MG63 (cell line): ENCODE measurements around the gene IGFBPL1. TPM values are rescaled to one million over a fixed set of nuclear protein-coding genes. Genes with fewer than 3 reads are reported as not detected.
"Not testable (repeated sequence)": the region's sequence is repeated elsewhere in the genome, so short reads cannot be mapped to it uniquely, and the experiment has no call there.

Experiments
- DNase-seq: peaks from one replicate; pipeline ENCODE4 v3.0.0-alpha.2; 2020
- H3K27me3 ChIP-seq: fragments of 250-450 bp; sonication (Bioruptor Pico); 2 replicates; pipeline ENCODE4 v1.5.1; 2020; ENCODE audit warnings: mild to moderate bottlenecking, moderate library complexity
- H3K36me3 ChIP-seq: fragments of 250-450 bp; sonication (Bioruptor Pico); 2 replicates; pipeline ENCODE4 v1.5.1; 2020; ENCODE audit warnings: mild to moderate bottlenecking, moderate library complexity
- H3K4me3 ChIP-seq: fragments of 250-450 bp; sonication (Bioruptor Pico); 2 replicates; pipeline ENCODE4 v1.5.1; 2020; ENCODE audit warnings: mild to moderate bottlenecking, moderate library complexity
- H3K9me3 ChIP-seq: fragments of 250-450 bp; sonication (Bioruptor Pico); 2 replicates; pipeline ENCODE4 v1.5.1; 2020; ENCODE audit warnings: mild to moderate bottlenecking, moderate library complexity
- total RNA-seq: library from RNA; depleted of rRNA; stranded (reverse); fragments of >200 nt; shearing (Covaris generic); gene quantifications from 2 replicates; pipeline ENCODE4 v1.2.3, GENCODE V29; 2014; ENCODE audit warnings: low replicate concordance

The IGFBPL1 gene
- total RNA-seq, 1 experiment from 2014 or later: 0.95 TPM

DNA sequence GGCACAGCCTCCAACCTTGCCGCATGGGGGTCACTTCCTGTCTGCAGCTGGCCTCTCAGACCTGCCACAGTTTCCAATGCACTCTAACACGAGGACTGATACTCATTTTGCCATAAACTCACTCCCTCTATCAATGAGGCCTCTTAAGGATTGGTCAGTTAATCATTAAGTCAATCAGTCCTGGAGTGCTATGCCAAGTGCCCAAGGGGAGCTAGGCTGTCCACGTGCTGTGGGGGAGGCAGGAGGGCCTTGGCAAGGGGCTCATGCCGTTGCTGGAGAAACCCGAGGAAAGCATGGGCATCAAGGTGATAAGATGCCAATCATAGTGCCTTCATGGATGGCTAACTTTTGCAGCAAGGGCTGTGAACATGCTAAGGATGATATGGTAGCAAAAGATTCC is 33.4 kb downstream of the IGFBPL1 start:
- Histone ChIP-seq H3K4me3 (no peak overlapping the region), H3K27me3 (no peaks in the 10 kb centered on the region), H3K9me3 (no peaks in the 10 kb centered on the region), H3K36me3 (peaks cover 16% of the 10 kb centered on the region)
- DNase-seq: no peak

DNA sequence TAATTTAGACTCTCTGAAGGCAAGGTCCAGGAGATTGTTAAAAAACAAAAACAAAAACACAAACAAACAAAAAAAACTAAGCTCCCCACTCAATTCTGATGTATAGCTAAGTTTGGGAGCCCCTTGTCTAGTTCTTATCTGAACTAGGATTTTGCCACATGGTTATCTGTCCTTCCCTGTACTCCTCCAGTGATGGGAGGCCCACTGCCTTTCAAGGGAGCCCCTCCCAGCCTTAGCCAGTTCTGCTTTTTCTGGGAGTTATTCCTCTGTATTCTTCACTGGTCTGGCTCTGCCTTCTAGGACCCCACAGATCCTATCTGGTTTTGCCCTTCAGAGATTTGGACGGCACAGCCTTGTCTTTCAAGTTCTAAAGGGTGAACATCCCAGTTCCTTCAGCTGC is 33.8 kb downstream of the IGFBPL1 start:
- Histone ChIP-seq H3K4me3 (no peak overlapping the region), H3K27me3 (no peaks in the 10 kb centered on the region), H3K9me3 (no peaks in the 10 kb centered on the region), H3K36me3 (peaks cover 12% of the 10 kb centered on the region)
- no peak for DNase-seq

DNA sequence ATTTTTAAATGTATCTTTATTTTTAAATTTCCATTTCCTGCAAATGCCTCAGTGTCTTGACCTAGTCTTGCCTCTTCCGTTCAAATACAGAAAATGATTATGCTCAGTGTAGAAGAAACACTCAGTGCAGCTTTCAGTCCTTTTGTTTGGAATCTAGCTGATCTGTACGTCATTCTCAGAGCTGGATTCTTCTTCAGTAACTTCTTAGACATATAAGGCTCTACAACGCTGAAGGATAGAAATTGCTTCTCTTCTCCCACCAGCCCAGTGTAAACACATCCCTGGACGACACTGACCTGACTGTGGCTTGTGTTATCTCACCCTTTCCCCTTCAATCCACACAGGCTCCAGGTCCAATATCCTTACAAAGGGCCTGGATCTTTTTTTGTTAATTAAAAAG is 34.9 kb downstream of the IGFBPL1 start:
- no peaks in the 10 kb centered on the region for H3K9me3 ChIP-seq
- no peak for DNase-seq
- H3K36me3 ChIP-seq: peaks cover 4% of the 10 kb centered on the region
- H3K27me3 ChIP-seq: no peaks in the 10 kb centered on the region
- no peak overlapping the region for H3K4me3 ChIP-seq

DNA sequence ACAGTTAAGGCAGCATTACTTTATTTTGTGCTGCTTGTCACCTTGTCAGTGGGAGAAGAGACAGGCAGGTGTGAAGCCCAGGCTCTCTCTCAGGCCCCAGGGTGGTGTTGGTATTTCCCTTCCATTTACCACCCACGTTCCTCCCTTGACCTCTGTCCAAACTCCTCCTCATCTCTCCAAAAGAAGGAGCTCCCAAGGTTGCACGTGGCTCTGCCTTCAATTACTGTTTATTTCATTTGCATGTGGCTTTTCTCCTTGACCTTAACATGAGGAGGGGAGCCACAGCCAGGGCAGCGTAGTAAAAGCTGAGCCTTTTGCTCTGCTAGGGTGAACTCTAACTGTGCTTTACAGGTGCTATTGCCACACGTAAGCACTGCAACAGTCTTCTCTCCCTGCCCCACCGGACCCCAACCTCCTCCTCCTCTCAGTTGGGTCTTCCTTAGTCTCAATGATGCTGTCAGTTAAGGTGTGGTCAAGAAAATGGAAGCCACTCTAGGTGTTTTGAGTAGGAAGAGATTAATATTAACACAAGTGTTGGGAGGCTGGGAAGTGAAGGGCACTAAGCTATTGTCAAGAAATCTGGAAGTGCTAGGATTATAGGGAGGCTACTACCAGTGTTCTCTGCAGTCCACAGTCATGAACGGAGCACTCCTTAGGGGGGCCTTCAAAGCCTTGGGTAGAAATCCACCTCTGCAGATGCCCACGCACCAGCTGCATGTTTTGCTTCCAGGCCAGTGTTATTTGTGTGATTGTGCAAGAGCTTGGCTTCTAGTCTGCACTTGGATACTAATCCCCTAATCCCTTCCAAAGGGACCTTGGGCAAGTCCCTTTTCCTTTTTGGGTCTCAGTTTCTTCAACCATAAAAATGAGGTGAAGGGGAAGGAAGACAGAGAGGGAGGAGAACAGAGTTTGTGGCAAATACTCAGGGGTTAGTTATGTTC is 35.7 kb downstream of the IGFBPL1 start:
- DNase-seq: peak; percentile 16
- no peak overlapping the region for H3K4me3 ChIP-seq
- no peaks in the 10 kb centered on the region for H3K9me3 ChIP-seq
- no peaks in the 10 kb centered on the region for H3K27me3 ChIP-seq
- H3K36me3 ChIP-seq: no peaks in the 10 kb centered on the region

DNA sequence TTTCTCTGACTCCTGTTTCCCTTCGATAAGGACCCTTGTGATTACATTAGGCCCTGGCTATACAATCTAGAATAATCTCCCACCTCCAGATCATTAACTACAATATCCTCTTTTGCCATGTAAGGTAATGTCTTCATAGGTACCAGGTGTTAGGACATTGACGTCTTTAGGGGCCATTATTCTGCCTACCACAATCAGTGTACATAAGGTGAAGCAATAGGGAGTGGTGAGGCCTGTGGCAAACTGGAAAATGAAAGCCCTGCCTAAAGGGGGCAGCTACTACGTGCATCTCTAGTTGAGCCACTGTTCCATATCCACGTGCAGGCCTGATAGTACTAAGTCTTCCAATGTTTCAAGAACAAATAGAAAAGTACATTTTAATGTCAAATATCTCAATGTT is 36.5 kb downstream of the IGFBPL1 start:
- Histone ChIP-seq H3K27me3 (no peaks in the 10 kb centered on the region), H3K36me3 (no peaks in the 10 kb centered on the region), H3K4me3 (no peak overlapping the region), H3K9me3 (no peaks in the 10 kb centered on the region)
- no peak for DNase-seq

DNA sequence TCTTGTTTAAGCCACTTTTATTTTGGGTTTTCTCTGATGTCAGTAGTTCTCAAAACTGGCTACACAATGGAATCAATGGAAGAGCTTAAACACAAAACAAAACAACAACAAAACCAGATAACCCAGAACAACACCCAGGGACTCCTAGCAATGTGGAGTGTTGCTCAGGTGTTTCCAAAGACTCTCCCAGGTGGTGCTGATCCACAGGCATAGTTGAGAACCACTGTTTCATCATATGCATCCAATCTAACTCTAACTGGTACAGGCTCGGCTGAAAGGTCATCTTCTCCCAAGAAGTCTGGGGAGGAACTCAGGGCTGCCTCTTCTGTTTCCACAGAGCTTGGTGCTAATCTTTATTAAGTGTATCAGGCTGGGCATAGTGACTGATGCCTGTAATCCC is 37.2 kb downstream of the IGFBPL1 start:
- no peaks in the 10 kb centered on the region for H3K27me3 ChIP-seq
- DNase-seq: no peak
- no peak overlapping the region for H3K4me3 ChIP-seq
- no peaks in the 10 kb centered on the region for H3K36me3 ChIP-seq
- H3K9me3 ChIP-seq: no peaks in the 10 kb centered on the region

DNA sequence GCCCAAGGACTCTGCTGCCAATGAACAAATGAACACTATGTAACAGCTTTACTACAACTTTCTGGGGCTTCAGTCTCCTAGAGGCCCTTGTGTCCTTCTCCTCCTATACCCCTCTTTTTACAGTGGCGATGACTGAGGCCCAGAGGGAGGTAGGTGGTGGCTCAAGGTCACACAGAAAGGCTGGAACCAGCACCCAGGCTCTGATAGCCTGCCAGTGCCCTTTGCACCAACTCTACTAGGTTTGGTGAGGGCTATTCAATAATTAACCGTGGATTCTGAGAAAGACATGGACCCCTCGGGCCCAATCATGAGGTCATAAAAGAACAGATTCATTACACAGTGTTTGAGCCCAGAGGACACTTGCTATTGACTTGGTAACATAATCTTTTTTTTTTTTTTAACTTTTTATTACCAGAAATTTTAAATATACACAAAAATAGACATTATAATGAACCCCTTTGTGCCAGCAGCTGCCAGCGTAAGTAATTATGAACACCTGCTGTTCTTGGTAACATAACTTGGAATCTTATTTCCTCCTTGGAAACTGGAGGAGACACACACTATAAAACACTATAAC is 37.8 kb downstream of the IGFBPL1 start:
- Histone ChIP-seq H3K9me3 (no peaks in the 10 kb centered on the region), H3K36me3 (no peaks in the 10 kb centered on the region), H3K4me3 (no peak overlapping the region), H3K27me3 (no peaks in the 10 kb centered on the region)
- DNase-seq: no peak

DNA sequence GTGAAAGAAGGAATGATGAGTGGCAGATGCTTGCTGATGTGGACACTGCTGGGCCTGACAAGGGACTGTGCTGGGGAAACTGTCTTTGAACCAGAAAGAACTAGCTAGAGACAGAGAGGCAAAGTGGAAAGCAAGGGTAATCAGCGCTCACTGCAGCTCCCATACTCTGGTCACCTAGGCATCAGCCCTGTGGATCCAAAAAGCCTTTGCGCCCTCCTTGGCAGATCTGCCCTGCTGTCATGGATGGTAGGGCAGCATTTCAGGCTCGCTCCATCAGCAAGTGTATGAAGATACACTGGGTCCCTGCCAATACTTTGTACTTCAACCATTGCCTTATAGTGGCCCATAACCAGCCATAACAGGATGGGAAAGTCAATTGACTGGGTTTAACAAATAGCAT is 38.4 kb downstream of the IGFBPL1 start:
- no peak for DNase-seq
- no peak overlapping the region for H3K4me3 ChIP-seq
- no peaks in the 10 kb centered on the region for H3K36me3 ChIP-seq
- H3K27me3 ChIP-seq: no peaks in the 10 kb centered on the region
- H3K9me3 ChIP-seq: no peaks in the 10 kb centered on the region

DNA sequence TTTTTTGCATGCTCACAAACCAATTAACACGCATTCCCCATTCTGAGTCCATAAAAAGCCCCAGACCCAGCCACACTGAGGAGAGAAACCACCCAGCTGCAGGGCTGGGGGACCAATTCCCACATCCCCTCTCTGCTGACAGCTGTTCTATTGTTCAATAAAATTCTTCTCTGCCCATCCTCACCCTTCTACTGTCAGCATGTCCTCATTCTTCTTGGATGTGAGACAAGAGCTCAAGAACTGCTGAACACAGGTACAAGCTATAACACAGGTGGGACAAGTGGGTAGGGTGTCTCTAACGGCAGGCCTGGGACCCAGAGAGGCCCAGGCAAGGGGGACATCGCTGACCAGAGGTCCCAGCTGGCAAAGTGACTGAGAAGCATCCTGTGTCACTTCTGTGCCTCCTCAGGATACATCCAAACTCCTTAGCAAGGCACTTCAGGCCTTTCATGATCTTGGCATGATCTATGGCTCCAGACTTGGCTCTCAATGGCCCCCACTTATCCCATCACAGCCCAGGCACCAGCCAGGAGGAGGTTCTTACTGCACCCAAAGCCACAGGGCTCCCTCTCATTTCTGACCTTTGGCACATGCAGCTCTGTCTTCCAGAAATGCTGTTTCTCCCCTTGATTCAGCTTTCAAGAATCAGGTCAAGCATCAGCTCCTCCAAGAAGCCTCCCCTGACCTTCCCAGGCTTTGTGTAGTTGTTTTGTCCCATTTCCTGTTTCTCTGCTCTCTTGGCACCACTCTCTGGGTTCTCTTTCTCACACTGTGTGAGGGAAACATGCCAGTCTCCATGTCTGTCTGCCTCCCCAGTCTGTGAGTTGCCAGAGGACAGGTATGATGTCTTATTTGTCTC is 39.0 kb downstream of the IGFBPL1 start:
- no peaks in the 10 kb centered on the region for H3K9me3 ChIP-seq
- no peaks in the 10 kb centered on the region for H3K27me3 ChIP-seq
- DNase-seq: no peak
- H3K4me3 ChIP-seq: no peak overlapping the region
- H3K36me3 ChIP-seq: no peaks in the 10 kb centered on the region

DNA sequence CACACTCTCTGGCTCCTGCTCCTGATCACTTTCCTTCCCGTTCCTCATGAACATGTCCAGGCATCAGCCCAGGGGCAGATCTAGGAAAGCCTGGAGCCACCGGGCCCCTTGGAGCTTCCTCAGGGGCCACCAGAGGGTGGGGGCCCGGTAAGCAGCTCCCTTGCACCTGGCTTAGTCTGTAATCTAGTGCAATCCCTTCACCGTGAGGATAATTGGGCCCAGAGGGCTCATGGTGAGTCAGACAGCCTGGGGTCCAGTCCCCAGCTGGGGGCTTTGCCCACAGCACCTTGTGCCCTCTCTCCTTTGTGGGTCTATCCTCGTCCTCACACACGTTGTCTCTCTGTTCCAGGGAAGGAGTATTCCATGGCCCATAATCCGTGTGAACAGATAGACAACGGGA is 42.1 kb downstream of the IGFBPL1 start:
- H3K4me3 ChIP-seq: no peak overlapping the region
- H3K9me3 ChIP-seq: no peaks in the 10 kb centered on the region
- H3K27me3 ChIP-seq: no peaks in the 10 kb centered on the region
- no peaks in the 10 kb centered on the region for H3K36me3 ChIP-seq
- no peak for DNase-seq

DNA sequence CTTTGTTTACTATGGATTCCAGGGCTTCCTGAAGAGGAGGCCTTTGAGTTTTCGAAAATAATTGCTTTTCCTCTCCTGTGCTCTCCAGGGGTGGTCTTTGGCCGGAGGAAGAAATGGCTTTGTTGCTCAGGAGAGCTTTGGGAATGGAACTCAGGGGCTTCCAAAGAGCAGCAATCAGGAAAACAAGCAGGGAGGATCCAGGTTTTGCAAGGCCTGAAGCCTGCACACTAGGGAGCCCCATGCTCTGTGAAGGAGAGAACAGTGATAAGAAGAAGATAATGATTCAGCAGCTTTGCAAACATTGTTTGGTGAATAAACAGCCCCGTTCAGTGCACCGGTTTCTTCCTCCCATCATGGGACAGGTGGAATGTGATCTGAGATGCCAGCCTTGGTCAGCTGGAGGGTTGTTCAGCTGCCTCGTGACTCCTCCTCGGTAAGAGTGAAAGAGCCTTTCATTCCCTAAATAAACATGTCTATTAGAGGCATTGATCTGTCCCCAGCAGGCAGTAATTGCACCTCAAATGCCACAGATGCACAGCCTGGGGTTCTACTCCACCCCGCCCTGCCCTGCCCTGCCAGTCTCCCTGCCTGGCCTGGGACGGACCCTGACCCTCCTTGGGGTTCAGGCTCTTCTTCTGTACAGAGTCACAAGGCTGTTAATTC is 43.3 kb downstream of the IGFBPL1 start:
- Histone ChIP-seq H3K4me3 (no peak overlapping the region), H3K9me3 (no peaks in the 10 kb centered on the region), H3K36me3 (no peaks in the 10 kb centered on the region), H3K27me3 (no peaks in the 10 kb centered on the region)
- no peak for DNase-seq

DNA sequence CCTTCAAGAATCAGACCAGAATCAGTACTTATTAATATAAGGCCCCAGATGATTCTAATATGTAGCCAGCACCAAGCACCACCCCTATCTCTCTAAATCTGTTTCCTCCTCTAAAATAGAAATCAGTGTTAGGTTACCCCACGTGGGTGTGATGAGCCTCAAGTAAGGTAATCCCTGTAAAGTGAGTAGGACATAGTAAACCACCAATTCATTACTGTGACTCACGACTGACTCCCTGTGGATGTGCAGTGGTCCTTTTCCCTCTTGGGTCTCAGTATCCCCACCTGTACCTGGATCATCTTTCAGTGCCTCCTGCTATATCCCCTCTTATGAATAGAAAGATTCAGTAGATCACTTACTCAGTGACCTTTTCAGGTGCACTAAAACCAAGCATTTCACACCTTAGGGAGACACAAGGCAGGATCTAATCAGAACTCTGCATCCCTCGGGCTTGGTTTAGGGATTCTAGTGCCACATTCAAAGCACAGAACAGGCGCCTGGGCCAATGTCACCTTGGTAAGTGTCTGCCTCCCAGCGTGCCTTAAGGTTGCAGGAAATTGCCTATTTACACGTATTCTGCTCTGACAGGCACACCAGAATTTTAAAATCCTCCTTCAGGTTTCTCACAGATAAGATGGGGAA is 43.9 kb downstream of the IGFBPL1 start:
- Histone ChIP-seq H3K4me3 (no peak overlapping the region), H3K36me3 (no peaks in the 10 kb centered on the region)
- DNase-seq: no peak

DNA sequence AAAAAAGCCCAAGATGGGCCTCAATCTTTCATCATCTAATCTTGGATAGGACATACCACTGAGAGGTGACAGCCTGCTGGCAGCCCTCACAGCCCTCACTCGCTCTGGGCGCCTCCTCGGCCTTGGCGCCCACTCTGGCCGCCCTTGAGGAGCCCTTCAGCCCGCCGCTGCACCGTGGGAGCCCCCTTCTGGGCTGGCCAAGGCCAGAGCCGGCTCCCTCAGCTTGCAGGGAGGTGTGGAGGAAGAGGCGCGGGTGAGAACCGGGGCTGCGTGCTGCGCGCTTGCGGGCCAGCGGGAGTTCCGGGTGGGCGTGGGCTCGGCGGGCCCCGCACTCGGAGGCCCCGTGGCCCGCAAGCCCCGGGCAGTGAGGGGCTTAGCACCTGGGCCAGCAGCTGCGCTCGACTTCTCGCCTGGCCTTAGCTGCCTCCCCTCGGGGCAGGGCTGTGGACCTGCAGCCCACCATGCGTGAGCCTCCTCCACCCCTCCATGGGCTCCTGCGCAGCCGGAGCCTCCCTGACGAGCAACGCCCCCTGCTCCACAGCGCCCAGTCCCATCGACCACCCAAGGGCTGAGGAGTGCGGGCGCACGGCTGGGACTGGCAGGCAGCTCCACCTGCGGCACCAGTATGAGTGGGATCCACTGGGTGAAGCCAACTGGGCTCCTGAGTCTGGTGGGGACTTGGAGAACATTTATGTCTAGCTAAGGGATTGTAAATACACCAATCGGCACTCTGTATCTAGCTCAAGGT is 46.7 kb downstream of the IGFBPL1 start:
- H3K9me3 ChIP-seq, H3K4me3 ChIP-seq, H3K36me3 ChIP-seq, H3K27me3 ChIP-seq, DNase-seq: not testable (repeated sequence)

More for the DNA sequence above, 43.9 kb downstream of the IGFBPL1 start:
- H3K27me3 ChIP-seq: no peaks in the 10 kb centered on the region
- no peaks in the 10 kb centered on the region for H3K9me3 ChIP-seq

DNA sequence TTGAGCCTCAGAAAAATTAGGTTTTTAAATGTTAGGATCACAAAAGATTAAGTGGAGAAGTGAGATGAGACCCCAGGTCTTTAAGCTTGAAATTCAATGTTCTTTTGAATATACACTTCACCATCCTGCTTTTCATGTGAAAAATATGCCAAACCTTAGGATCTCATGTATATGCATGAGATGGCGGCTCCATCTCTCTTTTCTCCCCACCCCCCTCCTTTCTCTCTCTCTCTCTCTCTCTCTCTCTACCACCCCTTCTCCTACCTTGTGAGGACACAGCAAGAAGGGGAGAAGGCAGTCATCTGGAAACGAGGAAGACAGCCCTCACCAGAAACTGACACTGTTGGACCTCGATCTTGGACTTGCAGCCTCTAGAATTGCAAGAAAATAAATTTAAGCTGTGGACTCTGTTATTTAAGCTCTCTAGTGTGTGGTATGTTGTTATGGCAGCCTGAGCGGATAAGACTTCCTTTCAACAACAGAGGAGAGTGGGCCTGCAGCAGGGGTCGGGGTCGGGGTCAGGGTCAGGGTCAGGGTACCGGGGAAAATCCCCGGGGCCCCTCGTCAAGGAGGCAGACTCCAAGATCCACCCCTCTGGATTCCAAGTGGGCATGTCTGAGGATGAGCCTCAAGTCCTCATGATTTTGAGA is 48.1 kb downstream of the IGFBPL1 start:
- DNase-seq: no peak
- Histone ChIP-seq H3K27me3 (peaks cover 2% of the 10 kb centered on the region), H3K9me3 (no peaks in the 10 kb centered on the region), H3K36me3 (no peaks in the 10 kb centered on the region), H3K4me3 (no peak overlapping the region)

DNA sequence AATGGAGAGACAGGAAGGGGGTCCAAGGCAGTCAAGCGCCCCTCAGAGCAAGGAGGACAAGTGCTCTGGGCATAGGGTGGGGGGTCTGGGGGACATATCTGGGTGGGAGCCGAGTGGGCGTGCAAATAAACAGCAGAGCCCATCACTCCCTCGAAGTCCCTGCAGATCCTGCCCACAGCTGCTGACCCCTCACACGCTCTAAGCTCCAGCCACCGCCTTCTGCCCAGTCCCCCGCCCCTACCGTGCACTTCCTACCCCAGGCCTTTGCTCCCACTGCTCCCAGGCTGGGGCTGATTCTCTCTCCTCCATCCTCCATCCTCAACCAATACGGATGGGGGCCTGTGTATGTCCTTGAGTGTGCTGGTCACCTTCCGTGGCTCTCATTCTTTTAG is 48.7 kb downstream of the IGFBPL1 start:
- H3K36me3 ChIP-seq: no peaks in the 10 kb centered on the region
- H3K27me3 ChIP-seq: peaks cover 2% of the 10 kb centered on the region

More for the DNA sequence above, 48.7 kb downstream of the IGFBPL1 start:
- H3K4me3 ChIP-seq: no peak overlapping the region
- DNase-seq: no peak
- no peaks in the 10 kb centered on the region for H3K9me3 ChIP-seq
